ENCODE data around the gene KCNAB1. TPM values are rescaled to one million over a fixed set of nuclear protein-coding genes. Genes with fewer than 3 reads are reported as not detected.

KCNAB1 gene
- total RNA-seq, 4 donors from 2014 or later = 10.9 to 17.1 (median 13.3) TPM

GRCh38 chr3:156488767-156489166 lies 368.4 kb downstream of the KCNAB1 start:
- TF ChIP-seq, protein P1, sequence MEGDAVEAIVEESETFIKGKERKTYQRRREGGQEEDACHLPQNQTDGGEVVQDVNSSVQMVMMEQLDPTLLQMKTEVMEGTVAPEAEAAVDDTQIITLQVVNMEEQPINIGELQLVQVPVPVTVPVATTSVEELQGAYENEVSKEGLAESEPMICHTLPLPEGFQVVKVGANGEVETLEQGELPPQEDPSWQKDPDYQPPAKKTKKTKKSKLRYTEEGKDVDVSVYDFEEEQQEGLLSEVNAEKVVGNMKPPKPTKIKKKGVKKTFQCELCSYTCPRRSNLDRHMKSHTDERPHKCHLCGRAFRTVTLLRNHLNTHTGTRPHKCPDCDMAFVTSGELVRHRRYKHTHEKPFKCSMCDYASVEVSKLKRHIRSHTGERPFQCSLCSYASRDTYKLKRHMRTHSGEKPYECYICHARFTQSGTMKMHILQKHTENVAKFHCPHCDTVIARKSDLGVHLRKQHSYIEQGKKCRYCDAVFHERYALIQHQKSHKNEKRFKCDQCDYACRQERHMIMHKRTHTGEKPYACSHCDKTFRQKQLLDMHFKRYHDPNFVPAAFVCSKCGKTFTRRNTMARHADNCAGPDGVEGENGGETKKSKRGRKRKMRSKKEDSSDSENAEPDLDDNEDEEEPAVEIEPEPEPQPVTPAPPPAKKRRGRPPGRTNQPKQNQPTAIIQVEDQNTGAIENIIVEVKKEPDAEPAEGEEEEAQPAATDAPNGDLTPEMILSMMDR (IDR thresholded peaks at IDR 0.05; ENCODE audit: low read depth) = no peak

GRCh38 chr3:156489462-156489911 lies 369.1 kb downstream of the KCNAB1 start:
- TF ChIP-seq, protein P1 (IDR thresholded peaks at IDR 0.05; ENCODE audit: low read depth) = no peak

GRCh38 chr3:156491192-156491591 lies 370.8 kb downstream of the KCNAB1 start:
- TF ChIP-seq, protein P1 (IDR thresholded peaks at IDR 0.05; ENCODE audit: low read depth) = no peak

- TF ChIP-seq, protein P1 (IDR thresholded peaks at IDR 0.05; ENCODE audit: low read depth) = no peak
Observed at GRCh38 chr3:156492801-156493261, 372.5 kb downstream of the KCNAB1 start.

DNA sequence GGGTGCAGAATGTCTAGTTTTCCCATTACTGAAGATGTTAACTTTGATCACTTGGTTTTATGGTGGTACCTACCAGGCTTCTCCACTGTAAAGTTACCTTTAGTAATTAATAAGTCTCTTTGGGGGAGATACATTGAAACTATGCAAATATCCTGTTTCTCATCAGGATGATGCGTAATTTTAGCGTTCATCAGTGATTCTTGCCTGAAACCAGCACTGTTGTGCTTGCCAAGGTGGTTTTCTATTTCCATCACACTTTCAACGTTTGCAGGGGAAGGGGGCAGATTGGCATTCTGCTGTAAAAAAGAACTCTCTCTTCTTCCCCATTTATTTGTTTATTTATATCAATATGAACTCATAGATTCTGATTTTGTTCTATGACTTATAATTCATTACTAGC lies 373.5 kb downstream of the KCNAB1 start:
- TF ChIP-seq, protein P1 (IDR thresholded peaks at IDR 0.05; ENCODE audit: low read depth) = no peak

GRCh38 chr3:156495816-156496215 lies 375.4 kb downstream of the KCNAB1 start:
- TF ChIP-seq, protein P1 (IDR thresholded peaks at IDR 0.05; ENCODE audit: low read depth) = no peak

GRCh38 chr3:156497326-156497725 lies 376.9 kb downstream of the KCNAB1 start:
- TF ChIP-seq, protein P1 (IDR thresholded peaks at IDR 0.05; ENCODE audit: low read depth) = no peak

Data from subcutaneous adipose tissue (tissue), 4 donors.